NCI-H2196 (cell line): ENCODE data around the gene COL4A2.
"Not testable (repeated sequence)": the region's sequence is repeated elsewhere in the genome, so short reads cannot be mapped to it uniquely, and the experiment has no call there.

Experiments used
- DNase-seq: peaks from one replicate; lab custom pipeline; 2025; ENCODE audit not compliant: unreplicated experiment; lab: John Stamatoyannopoulos, UW

The COL4A2 gene

GRCh38 chr13:110306340-110306959 is 634 bp upstream of the COL4A2 start:
- DNase-seq, result no peak

DNA sequence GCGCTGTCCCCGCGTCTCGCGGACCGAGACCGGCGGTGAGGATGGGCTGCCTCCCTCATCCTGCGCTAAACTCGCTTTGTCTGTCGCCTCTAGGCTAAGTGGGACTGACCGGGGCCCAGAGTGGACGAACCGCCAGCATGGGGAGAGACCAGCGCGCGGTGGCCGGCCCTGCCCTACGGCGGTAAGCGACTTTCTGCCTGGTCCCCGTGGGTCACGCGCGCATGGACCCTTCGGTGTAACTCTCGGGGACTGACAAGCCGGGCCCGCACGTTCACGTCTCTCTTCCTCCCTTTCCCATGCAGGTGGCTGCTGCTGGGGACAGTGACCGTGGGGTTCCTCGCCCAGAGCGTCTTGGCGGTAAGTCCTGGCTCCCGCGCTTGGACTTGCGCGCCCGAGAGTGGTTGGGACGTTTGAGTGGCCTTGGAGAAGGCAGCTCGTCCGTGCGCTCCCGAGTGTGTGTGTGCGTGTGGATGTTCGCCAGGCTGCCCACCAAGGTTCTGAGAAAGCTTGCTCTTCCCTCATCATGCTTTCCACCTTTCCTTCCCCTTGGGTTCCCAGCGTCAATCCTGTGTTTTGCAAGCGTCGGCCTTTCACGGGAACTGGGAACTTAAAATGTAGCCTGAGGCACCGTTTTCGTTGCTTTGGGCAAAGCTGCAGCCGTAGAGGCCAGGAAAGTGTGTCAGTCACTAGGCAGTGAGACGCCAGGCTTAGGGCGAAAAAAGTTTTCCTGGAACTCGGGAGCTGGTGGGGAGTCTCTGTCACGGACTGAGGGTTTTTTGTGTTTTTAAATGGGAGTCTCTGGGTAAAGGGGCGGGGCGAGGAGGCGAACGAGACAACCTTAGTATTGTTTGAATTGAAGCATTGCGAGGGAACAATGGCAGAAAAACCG is 927 bp downstream of the COL4A2 start:
- peak; percentile 0 for DNase-seq

- no peak for DNase-seq
Measured at GRCh38 chr13:110308656-110309359, 1.7 kb downstream of the COL4A2 start.

GRCh38 chr13:110309661-110310524 is 2.8 kb downstream of the COL4A2 start:
- DNase-seq, result no peak

DNA sequence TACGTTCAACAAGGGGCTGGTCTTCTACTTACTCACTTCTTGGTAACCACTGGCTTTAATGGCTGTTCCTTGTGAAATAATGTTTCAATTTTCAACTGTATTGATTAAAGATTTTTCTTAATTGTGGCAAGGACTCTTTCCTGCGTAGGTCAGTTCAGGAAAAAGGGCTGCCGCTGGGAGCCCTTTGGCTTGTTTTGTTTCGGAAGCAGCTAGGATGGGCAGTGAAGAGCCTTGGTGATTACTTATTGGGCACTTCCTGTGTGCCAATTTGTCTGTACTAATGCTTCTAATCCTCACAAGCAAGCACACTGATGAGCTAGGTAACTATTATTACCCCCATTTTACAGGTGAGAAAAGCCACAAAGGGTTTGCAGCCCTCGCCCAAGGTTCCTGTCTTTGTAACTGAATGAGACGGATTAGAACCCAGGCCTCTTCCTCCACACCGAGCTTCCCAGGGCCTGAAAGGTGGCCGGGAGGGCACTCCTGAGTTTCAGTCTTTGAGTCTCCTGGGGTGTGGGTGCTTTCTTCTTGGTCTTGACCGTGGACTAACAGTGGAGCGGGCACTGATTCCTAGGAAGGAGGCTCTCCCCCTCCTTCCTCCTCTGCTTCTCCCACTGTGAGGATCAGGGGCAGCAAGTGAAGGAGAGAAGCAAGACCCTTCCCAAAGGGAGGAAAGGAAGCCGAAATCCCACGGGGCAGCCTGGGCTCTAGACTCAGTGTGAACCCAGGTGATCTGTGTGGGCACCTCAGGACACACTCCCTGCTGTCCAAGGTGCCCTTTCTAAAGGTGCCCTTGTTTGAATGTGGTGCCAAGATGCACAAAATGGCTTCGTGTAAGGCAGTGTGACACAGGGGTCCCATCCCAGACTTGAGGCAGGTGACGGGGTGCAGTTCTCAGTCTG is 3.7 kb downstream of the COL4A2 start:
- no peak for DNase-seq

DNA sequence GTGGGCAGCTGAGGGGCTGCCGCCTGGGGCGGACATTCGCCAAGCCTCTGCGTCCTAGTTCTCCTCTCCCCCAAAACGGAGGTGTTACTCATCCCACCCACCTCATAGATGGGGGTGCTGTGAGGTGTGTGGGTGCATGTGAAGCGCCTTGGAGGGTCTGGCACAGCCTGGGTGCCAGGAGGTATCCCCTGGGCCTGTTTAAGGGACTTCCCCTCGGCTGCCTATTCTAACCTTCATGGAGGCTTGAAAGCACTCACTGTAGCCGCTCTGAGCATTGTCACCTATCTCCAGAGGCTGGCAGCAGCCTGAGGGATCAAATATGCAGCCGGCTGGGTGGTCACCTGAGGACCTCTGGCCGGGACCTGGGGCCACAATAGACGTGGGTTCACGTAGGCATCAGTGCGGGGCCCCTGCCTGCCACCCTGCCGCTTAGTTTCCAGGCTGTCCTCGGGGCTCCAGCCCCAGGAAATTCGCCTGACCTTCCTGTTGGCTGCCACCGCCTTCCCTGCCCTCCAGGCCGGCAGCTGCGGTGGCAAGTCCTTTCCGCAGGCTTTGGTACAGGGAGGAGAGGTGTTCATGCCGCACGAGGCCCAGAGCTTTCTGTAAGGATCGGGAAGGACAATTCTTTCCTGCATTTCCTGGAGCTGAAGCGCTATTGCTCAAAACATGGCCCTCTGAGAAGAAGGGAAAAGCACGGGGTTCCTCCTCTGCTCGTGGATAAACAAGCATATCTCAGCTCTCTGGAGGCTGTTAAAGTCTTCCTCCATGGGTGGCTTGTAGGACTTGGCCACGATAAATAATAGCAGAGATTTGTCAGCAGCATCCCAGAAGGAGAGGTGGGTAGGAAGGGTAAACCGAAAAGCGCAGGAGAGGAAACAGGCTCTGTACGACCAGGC is 4.6 kb downstream of the COL4A2 start:
- DNase-seq, result no peak

GRCh38 chr13:110312339-110313031 is 5.4 kb downstream of the COL4A2 start:
- DNase-seq, result no peak

DNA sequence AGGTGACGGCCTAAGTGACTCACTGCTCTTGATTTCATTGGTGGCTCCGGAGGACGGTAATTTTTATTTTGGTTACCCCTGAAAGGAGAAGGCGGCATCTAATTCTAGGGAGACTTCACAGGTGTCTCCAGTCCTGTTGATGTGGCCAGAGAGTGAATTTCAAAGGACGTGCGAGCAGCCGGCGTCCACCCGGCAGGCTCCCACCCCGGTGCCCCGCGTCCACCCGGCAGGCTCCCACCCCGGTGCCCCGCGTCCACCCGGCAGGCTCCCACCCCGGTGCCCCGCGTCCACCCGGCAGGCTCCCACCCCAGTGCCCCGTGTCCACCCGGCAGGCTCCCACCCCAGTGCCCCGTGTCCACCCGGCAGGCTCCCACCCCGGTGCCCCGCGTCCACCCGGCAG is 6.2 kb downstream of the COL4A2 start:
- DNase-seq, result not testable (repeated sequence)

GRCh38 chr13:110313733-110314132 is 6.6 kb downstream of the COL4A2 start:
- DNase-seq, result not testable (repeated sequence)

DNA sequence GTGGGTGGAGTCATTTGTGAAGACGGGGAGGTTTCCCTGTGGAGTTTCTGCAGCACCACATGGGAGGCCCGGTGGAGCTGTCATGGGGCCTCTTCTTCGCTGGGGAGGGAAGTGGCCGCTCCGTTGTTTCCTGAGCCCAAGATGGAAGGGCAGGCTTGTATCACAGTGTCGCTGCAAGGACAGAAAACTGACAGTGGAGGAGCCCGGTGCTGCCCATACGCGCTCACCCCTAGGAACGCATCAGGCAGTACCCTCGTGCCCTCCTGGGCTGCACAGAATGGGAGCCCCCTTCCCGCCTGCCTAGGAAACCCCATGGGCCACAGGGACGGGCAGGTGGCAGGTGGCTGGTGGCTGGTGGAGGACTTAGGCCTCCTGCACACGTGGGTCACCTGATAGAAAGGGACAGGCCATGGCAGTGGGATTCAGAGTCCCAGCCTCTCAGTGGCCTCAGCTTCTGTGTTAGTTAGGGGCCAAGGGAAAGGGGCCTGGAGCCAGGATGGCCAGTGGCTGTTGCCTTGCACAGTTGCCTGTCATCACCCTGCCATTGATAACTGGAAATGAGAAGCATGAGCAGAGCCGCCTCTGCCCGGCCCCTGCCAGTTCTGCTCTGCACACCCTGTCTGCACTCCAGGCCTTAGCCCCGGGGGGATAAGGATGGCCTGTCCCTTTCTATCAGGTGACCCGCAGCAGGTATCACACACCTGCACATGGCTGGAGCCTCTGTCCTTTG is 7.6 kb downstream of the COL4A2 start:
- DNase-seq, result no peak

DNA sequence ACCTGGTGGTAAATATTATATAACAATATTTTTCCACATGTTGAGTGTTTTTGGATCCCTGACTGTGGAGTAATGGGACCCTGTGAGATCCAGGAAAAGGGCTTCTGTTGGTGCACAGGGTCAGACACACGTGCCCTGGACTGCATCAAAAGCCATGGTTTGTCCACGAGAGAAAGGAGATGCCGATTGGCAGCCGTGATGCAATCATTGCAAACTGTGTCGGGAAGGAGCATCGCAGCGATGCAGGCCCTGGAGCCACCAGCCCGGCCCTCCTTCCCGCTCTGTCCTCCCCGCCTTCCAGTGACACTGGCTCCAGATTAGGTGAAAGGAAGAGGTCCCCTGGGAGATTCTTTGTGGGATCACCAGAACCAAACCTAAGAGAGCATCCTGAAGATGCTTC is 9.1 kb downstream of the COL4A2 start:
- no peak for DNase-seq

DNA sequence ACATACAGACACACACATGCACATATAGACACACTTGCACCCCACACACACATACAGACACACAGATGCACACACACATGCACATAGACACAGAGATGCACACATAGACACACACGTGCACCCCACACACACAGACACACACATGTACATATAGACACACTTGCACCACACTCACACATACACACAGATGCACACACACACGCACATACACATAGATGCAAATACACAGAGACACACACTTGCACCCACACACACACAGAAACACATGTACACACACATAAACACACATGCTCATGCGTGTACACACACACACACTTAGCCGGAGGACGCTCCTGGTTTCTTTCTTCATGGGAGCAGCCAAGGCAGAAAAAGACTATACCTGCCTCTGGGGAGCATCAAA is 10.0 kb downstream of the COL4A2 start:
- no peak for DNase-seq

DNA sequence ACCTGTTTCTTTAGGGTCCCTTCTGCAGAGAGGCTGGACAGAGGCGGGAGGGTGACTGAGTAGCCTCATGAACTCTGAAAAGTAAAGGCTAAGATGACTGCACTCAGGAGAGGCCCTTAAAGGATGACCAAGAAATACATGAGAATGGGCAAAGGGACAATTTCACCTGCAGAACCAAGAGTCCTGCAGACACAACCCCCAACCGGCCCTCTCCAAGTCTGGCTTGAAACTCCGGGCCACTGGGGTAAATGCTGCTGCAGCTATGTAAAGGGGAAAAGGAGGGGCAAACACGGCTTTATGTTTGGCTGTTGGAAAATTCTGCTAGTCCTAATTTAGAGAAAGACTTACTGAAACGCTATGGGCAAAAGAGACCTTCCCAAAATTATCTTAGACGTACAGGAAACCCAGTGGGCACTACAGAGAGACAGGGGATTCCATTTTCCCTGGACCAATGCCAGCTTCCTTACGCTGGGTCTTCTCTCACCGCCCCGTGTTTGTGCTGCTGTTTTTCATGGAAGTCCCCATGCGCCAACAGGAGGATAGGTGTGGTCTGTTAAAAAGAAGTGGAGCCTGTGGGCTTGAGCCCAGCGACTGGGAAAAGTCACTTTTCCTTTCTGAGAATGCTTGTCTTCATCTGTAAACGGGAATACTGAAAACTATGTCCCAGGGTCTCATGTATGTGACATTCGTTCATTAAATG is 10.6 kb downstream of the COL4A2 start:
- no peak for DNase-seq

GRCh38 chr13:110318920-110319319 is 11.8 kb downstream of the COL4A2 start:
- DNase-seq, result no peak

GRCh38 chr13:110319397-110319773 is 12.3 kb downstream of the COL4A2 start:
- DNase-seq, result no peak

GRCh38 chr13:110319774-110320509 is 12.9 kb downstream of the COL4A2 start:
- DNase-seq, result no peak
